Measurements from ENCODE around the gene ARMC10. TPM values are rescaled to one million over a fixed set of nuclear protein-coding genes. Genes with fewer than 3 reads are reported as not detected.

Gene ARMC10
- total RNA-seq, 1 donor from 2014 or later = 43.7 TPM

DNA sequence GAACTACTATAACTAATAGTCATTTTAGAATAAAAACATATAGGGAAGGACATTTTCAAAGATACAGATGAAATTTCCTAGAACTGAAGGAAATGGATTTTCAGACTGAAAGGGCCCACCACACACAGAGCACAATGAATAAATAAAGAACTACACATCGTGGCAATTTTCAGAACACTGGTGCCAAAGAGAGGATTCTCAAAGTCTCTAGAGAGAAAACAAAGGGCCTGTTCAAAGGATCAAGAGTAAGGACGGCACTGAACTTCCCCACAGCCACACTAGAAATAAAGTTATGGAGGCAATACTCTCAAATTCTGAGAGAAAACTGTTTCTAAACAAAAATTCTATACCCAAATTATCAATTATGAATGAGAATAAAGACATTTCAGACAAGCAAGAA, 52.1 kb downstream of the ARMC10 start:
- H3K9me3 Mint-ChIP-seq (ENCODE audit: low read depth) = no peaks in the 10 kb centered on the region
- no peak overlapping the region for H3K4me3 Mint-ChIP-seq (ENCODE audit: low read depth)
- no peaks in the 10 kb centered on the region for H3K27me3 Mint-ChIP-seq
- no peak for DNase-seq (ENCODE audit: low spot score, unreplicated experiment)
- TF ChIP-seq, protein P1, sequence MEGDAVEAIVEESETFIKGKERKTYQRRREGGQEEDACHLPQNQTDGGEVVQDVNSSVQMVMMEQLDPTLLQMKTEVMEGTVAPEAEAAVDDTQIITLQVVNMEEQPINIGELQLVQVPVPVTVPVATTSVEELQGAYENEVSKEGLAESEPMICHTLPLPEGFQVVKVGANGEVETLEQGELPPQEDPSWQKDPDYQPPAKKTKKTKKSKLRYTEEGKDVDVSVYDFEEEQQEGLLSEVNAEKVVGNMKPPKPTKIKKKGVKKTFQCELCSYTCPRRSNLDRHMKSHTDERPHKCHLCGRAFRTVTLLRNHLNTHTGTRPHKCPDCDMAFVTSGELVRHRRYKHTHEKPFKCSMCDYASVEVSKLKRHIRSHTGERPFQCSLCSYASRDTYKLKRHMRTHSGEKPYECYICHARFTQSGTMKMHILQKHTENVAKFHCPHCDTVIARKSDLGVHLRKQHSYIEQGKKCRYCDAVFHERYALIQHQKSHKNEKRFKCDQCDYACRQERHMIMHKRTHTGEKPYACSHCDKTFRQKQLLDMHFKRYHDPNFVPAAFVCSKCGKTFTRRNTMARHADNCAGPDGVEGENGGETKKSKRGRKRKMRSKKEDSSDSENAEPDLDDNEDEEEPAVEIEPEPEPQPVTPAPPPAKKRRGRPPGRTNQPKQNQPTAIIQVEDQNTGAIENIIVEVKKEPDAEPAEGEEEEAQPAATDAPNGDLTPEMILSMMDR (IDR thresholded peaks at IDR 0.05; ENCODE audit: unreplicated experiment) = no peak
- H3K4me1 Mint-ChIP-seq (ENCODE audit: low read depth) = peaks cover 7% of the 10 kb centered on the region
- peaks cover 19% of the 10 kb centered on the region for H3K36me3 Mint-ChIP-seq (ENCODE audit: insufficient read depth)
- H3K27ac Mint-ChIP-seq = no peak overlapping the region

DNA sequence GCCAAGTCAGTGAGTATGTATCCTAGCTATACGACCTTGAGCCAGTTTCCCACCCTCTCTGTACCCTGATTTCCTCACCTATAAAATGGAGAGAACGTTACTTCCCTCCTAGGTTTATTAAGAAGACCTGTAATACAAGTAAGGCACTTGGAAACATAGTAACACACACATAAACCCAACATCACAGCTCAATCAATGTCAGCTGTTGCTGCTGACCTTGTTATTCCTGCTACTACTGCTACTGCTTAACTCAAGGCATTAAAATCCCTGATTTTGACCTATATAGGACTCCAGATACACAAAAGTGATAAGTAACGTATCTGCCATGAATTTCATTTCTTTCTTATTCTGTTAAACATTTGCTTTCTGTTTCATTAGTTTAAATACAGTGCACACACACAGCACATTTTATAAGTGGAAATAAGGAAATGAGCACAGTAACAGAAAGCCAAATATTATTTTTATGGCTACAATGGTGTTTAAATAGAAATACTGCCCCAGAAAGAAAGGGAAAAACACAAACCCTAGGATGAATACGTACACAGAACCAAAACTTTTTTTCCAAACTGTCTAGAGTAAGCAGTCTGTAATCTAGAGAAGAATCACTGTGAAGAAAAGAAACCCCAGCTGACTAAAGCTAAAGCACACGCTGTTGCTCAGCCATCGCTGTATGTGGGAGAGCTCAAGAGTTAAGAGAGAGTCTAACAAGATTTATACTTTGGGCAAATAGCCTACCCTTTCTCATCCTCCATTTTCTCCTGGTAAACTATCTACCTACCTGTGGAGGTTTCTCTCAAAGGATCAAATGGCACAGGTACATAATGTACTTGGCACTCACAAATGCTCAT, 55.0 kb downstream of the ARMC10 start:
- no peak for DNase-seq (ENCODE audit: low spot score, unreplicated experiment)
- Mint-ChIP-seq H3K27ac (no peak overlapping the region), H3K4me3 (ENCODE audit: low read depth) (no peak overlapping the region), H3K9me3 (ENCODE audit: low read depth) (no peaks in the 10 kb centered on the region), H3K4me1 (ENCODE audit: low read depth) (peaks cover 12% of the 10 kb centered on the region), H3K27me3 (no peaks in the 10 kb centered on the region), H3K36me3 (ENCODE audit: insufficient read depth) (peaks cover 18% of the 10 kb centered on the region)
- TF ChIP-seq, protein P1 (IDR thresholded peaks at IDR 0.05; ENCODE audit: unreplicated experiment) = no peak

DNA sequence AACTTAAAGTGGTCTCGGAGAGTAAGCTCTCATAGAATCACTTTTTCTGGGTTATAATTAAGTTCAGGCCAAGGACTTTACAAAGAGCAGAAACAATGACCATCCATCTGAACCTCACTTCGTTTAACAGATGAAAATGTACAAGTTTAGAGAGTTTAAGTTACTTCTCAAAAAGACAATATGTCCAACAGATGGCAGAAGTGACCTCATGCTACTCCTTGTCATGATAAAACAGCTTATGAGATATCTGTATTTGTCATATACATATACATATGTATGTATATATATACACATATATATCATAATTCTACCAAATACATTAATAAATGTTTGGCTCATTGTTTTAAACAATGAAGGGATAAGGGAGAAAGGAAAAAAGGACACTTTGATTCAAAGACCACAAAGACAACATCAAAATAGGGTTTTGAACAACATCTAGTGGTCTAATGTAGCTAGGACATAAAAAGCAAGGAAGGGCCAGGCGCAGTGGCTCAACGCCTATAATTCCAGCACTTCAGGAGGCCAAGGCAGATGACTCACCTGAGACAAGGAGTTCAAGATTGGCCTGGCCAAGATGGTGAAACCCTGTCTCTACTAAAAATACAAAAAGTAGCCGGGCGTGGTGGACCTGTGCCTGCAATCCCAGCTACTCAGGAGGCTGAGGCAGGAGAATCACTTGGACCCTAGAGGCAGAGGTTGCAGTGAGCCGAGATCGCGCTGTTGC, 56.1 kb downstream of the ARMC10 start:
- H3K4me1 Mint-ChIP-seq (ENCODE audit: low read depth) = peaks cover 17% of the 10 kb centered on the region
- H3K9me3 Mint-ChIP-seq (ENCODE audit: low read depth) = no peaks in the 10 kb centered on the region
- no peak overlapping the region for H3K4me3 Mint-ChIP-seq (ENCODE audit: low read depth)
- DNase-seq (ENCODE audit: low spot score, unreplicated experiment) = no peak
- H3K36me3 Mint-ChIP-seq (ENCODE audit: insufficient read depth) = peaks cover 17% of the 10 kb centered on the region
- no peaks in the 10 kb centered on the region for H3K27me3 Mint-ChIP-seq
- no peak overlapping the region for H3K27ac Mint-ChIP-seq
- TF ChIP-seq, protein P1 (IDR thresholded peaks at IDR 0.05; ENCODE audit: unreplicated experiment) = no peak

DNA sequence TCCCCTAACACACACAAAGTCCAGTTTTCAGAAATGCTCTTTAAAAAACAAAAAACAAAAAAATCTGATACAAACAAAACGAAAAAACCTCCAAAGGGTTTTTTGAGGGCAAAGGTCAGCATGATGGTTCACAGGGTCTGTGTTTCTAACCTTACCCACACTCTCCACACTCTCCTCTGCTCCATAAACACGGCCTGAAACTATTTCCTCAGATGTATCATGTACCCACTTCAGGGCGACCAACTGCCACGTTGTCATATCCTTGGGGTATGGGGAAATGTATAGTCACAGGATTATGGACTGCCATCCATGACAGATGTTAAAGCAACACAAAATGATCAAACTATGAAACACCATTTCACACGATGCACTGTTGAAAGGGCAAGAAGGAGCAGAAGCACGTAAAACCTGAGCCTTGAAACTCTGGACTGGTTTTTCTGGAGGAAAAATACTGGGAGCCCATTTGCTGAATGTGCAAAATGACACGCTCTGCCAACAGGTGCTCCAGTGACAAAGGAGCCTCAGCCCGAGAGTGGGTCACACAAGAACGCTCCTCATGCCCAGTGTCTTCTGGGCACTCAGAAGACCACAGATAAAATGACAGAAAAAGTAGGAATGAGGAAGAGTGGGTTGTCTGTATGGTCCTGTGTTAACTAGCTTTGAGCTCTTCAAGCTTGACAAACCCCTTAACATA, 58.2 kb downstream of the ARMC10 start:
- H3K4me1 Mint-ChIP-seq (ENCODE audit: low read depth) = peaks cover 17% of the 10 kb centered on the region
- H3K9me3 Mint-ChIP-seq (ENCODE audit: low read depth) = no peaks in the 10 kb centered on the region

More for the DNA sequence above, 58.2 kb downstream of the ARMC10 start:
- Mint-ChIP-seq H3K4me3 (ENCODE audit: low read depth) (no peak overlapping the region), H3K27ac (no peak overlapping the region), H3K27me3 (no peaks in the 10 kb centered on the region), H3K36me3 (ENCODE audit: insufficient read depth) (peaks cover 6% of the 10 kb centered on the region)
- TF ChIP-seq, protein P1 (IDR thresholded peaks at IDR 0.05; ENCODE audit: unreplicated experiment) = no peak
- DNase-seq (ENCODE audit: low spot score, unreplicated experiment) = no peak
